ENCODE data around the gene MRFAP1.
"Not testable (repeated sequence)": the region's sequence is repeated elsewhere in the genome, so short reads cannot be mapped to it uniquely, and the experiment has no call there.

MRFAP1 gene

GRCh38 chr4:6672541-6673190 is 32.2 kb downstream of the MRFAP1 start:
- DNase-seq, result not testable (repeated sequence)

GRCh38 chr4:6673191-6673659 is 32.7 kb downstream of the MRFAP1 start:
- not testable (repeated sequence) for DNase-seq

GRCh38 chr4:6673660-6674499 is 33.4 kb downstream of the MRFAP1 start:
- DNase-seq, result peak; percentile 93

GRCh38 chr4:6674500-6675149 is 34.1 kb downstream of the MRFAP1 start:
- no peak for DNase-seq

DNA sequence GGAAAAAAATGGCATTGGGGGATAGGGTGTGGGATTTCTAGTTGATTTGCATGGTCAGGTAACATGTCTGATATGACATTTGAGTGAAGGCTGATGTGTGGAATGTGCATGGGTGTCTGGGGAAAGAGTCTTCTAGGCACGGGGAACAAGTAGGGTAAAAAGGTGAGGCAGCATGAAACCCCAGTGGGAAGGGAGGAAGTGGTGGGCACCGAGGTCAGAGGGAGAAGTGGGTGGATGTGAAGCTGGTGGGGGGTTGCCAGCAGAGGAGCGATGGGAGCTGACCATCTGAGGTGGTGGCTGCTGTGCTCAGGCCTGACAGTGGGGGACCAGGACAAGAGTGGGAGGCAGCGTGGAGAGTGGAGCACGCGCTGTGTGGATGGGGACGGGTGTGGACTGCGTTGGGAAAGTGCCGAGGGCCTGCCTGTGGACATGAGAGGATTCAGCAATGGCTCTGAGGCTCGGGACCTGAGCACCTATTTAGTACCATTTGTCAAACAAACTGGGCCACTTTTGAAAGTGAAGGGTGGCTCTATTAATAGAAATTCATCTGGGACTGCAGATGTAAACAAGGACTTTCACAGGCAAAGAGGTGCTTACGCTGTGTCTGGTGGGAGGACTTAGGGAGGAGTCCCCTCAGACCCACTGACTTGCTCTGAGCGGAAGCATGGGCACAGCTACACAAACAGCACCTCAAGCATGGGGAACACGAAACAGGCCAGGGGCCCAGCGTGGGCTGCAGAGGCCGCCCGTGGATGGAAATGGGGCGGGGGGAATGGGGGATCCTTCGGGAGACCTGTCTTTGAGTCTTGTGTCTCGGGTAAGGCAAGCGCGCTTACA is 36.5 kb downstream of the MRFAP1 start:
- no peak for DNase-seq

GRCh38 chr4:6680372-6681034 is 40.0 kb downstream of the MRFAP1 start:
- DNase-seq, result no peak

DNA sequence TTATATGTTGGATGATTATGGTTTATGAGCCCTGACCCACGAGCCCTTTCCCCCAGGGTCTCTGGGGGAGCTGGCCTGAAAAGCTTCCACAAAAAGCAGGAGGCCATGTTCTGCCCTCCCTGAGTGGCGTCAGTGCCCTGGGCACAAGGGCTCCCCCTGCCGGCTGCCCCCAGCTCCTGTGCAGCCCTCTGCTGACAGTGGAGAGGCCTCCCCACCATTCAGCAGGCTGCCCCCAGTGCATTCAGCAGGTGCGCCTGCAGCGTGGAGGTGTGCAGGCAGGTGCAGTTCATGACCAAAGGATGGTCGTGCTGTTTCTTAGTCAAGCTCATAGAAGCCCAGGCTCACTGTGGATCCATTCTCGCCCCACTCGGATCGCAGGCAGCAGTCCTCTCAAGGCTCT is 40.7 kb downstream of the MRFAP1 start:
- no peak for DNase-seq

GRCh38 chr4:6682862-6683590 is 42.5 kb downstream of the MRFAP1 start:
- DNase-seq, result no peak

DNA sequence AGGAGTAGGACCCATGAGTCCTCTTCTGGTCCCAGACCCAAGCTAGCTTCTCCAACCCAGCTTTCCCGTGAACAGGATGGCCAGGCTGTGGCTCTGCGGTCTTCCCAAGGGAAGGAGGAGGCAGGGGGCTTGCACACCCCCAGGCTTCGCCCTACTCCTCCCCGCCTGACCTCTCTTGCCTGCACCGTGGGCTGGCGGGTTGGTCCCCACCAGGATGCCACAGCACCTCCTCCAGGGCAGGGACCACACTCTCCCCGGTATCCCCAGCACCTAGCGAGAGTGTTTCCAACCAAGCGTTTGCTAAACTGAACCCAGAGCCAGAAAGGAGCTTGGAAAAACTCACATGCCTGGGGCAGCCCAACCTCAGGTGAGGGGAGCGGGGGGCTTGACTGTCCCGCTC is 44.2 kb downstream of the MRFAP1 start:
- DNase-seq, result no peak

GRCh38 chr4:6686104-6686787 is 45.8 kb downstream of the MRFAP1 start:
- no peak for DNase-seq

DNA sequence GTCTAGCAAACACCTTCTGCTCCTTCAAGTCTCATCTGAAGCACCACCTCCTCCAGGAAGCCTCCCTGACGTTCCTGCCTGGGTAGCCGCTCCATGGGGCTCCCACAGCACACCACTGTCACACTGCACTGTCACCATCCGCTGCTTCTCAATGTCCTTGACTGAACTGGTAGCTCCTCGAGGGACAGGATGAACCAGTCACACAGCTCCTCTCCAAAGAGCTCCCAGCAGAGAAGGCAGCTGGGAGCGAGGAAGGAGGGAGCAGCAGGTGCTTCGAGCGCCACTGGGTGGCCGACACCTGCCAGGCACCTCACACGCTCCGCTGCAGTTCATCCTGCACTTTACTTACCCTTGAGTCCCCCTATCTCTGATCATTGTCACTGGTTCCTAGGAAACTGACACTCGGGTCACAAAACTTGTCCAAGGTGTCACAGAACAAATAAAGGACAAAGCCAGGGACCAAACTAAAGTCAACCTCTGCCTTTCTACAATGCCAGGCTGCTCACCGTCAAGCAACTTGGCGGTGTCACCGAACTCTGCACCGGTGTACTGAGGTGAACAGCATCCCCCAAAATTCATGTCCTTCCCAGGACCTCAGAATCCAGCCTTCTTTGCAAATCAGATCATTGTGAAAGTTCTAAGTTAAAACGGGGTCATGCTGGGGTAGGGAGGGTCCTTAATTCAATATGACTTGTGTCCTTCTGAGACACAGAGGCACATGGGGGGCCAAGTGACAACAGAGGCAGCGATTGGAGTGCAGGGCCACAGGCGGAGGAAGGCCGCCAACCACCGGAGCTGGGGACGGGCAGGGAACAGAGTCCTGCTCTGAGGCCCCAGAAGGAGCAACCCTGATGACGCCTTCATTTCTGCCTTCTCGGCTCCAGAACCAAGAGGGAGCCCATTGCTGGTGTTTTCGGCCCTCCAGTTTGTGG is 47.7 kb downstream of the MRFAP1 start:
- no peak for DNase-seq

GRCh38 chr4:6688879-6689505 is 48.5 kb downstream of the MRFAP1 start:
- DNase-seq, result peak; percentile 77

DNA sequence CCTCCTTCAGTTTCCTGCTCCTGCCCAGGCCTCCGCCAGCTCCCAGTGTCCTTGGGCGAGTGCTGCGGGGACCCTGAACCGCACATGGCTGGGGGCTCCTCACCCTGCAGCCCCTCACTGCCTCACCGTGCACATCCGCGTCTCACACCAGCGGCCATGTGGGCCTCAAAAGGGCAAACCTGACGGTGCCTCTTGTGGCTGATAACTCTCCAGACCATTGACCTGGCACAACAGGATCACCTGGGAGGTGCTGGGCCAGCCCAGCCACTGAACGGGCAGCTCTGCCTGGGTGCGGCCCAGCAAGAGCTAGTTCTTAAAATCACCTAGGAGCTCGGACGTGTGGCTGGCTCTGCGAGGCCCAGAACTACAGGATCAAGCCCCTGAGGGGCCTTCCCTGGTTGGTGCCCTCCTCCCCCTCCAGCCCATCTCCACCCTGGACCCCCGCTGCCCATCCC is 49.0 kb downstream of the MRFAP1 start:
- DNase-seq, result no peak
